IMR-90 (cell line): ENCODE data around the gene COL23A1. TPM values are rescaled to one million over a fixed set of nuclear protein-coding genes. Genes with fewer than 3 reads are reported as not detected.

Experiments
- ATAC-seq: fragments of 200-7000 bp; cut with Tn5 transposase; 2 replicates; pipeline ENCODE4 v1.9.1; 2020; ENCODE audit warnings: low read depth, mild to moderate bottlenecking, moderate library complexity
- BruUV-seq: library from RNA; stranded (reverse); fragments of 400-500 nt; replicated peaks from 2 replicates; lab custom pipeline; 2021; lab: Mats Ljungman, UMichigan
- CTCF ChIA-PET: fragments of 300-600 bp; formaldehyde crosslinking; extraction: SDS; loops from one replicate; lab custom pipeline; 2021; ENCODE audit warnings: antibody characterized with exemption; lab: Yijun Ruan, JAX
- POLR2A ChIA-PET: fragments of 300-600 bp; sonication (Branson Sonifier 250); formaldehyde crosslinking; loops from one replicate; lab custom pipeline; 2022; ENCODE audit warnings: antibody characterized with exemption; ENCODE audit not compliant: unreplicated experiment; lab: Charles Lee
- DNase-seq: peaks from one replicate; pipeline ENCODE4 v3.0.0; 2013
- H2AFZ ChIP-seq: replicated peaks from 2 replicates; pipeline ENCODE3; 2013; ENCODE audit warnings: low read length, mild to moderate bottlenecking; ENCODE audit not compliant: poor library complexity
- H2AK5ac ChIP-seq: 2 replicates; pipeline ENCODE4 v1.6.1; 2013; ENCODE audit warnings: low read depth, low read length, inconsistent platforms
- H2AK9ac ChIP-seq: replicated peaks from 2 replicates; pipeline ENCODE3; 2013; ENCODE audit warnings: mild to moderate bottlenecking, low read depth, low read length, moderate library complexity; ENCODE audit not compliant: poor library complexity
- H2BK120ac ChIP-seq: 2 replicates; pipeline ENCODE4 v1.6.1; 2013; ENCODE audit warnings: low read depth, low read length, inconsistent platforms
- H2BK15ac ChIP-seq: 3 replicates; pipeline ENCODE4 v1.6.1; 2013; ENCODE audit warnings: low read depth, low read length, inconsistent platforms
- H2BK20ac ChIP-seq: 2 replicates; pipeline ENCODE4 v1.6.1; 2013; ENCODE audit warnings: low read depth, mild to moderate bottlenecking, inconsistent platforms, low read length, moderate library complexity
- H2BK5ac ChIP-seq: 2 replicates; pipeline ENCODE4 v1.6.1; 2013; ENCODE audit warnings: mild to moderate bottlenecking, low read depth, low read length, inconsistent platforms; ENCODE audit not compliant: poor library complexity, severe bottlenecking
- H3K14ac ChIP-seq: replicated peaks from 2 replicates; pipeline ENCODE4 v1.6.1; 2013; ENCODE audit warnings: low read depth, low read length, inconsistent platforms
- H3K18ac ChIP-seq: 2 replicates; pipeline ENCODE4 v1.6.1; 2013; ENCODE audit warnings: low read depth, low read length, control low read depth
- H3K23ac ChIP-seq: 2 replicates; pipeline ENCODE4 v1.6.1; 2013; ENCODE audit warnings: low read depth, low read length, inconsistent platforms
- H3K27ac ChIP-seq: 2 replicates; pipeline ENCODE4 v1.5.1; 2013; ENCODE audit warnings: mild to moderate bottlenecking, control low read depth, low read length; ENCODE audit not compliant: insufficient read depth
- H3K27me3 ChIP-seq: 2 replicates; pipeline ENCODE4 v1.6.1; 2013; ENCODE audit warnings: low read length; ENCODE audit not compliant: control insufficient read depth, insufficient read depth
- H3K36me3 ChIP-seq: 2 replicates; pipeline ENCODE4 v1.6.1; 2013; ENCODE audit warnings: low read length, mixed read lengths; ENCODE audit not compliant: control insufficient read depth, insufficient read depth
- H3K4ac ChIP-seq: 2 replicates; pipeline ENCODE4 v1.6.1; 2013; ENCODE audit warnings: low read depth, low read length, inconsistent platforms
- H3K4me1 ChIP-seq: 2 replicates; pipeline ENCODE4 v1.6.1; 2013; ENCODE audit warnings: low read length, mixed read lengths; ENCODE audit not compliant: control insufficient read depth, insufficient read depth
- H3K4me2 ChIP-seq: 2 replicates; pipeline ENCODE4 v1.6.1; 2013; ENCODE audit warnings: low read depth, mild to moderate bottlenecking, control low read depth, low read length, moderate library complexity
- H3K4me3 ChIP-seq: 2 replicates; pipeline ENCODE4 v1.5.1; 2013; ENCODE audit warnings: low read depth, mild to moderate bottlenecking, control low read depth, low read length, moderate library complexity; ENCODE audit not compliant: insufficient read depth
- H3K56ac ChIP-seq: 2 replicates; pipeline ENCODE4 v1.6.1; 2013; ENCODE audit warnings: low read length, inconsistent platforms; ENCODE audit not compliant: insufficient read depth; ENCODE audit errors: extremely low read depth
- H3K79me1 ChIP-seq, 2 experiments: 2 replicates each; pipeline ENCODE4 v1.6.1; 2013; ENCODE audit warnings: low read length in 2 of 2, inconsistent platforms in 1 of 2, low read depth in 1 of 2
- H3K9ac ChIP-seq: 2 replicates; pipeline ENCODE4 v1.6.1; 2013; ENCODE audit warnings: low read depth, low read length, control low read depth
- H3K9me1 ChIP-seq: 2 replicates; pipeline ENCODE4 v1.6.1; 2013; ENCODE audit warnings: low read length, inconsistent platforms; ENCODE audit not compliant: insufficient read depth
- H3K9me3 ChIP-seq: 2 replicates; pipeline ENCODE4 v1.6.1; 2013; ENCODE audit warnings: low read length; ENCODE audit not compliant: control insufficient read depth, insufficient read depth
- H4K20me1 ChIP-seq: 2 replicates; pipeline ENCODE4 v1.6.1; 2013; ENCODE audit warnings: low read length, inconsistent platforms; ENCODE audit not compliant: insufficient read depth
- H4K5ac ChIP-seq: 2 replicates; pipeline ENCODE4 v1.6.1; 2013; ENCODE audit warnings: mild to moderate bottlenecking, low read depth, low read length, control low read depth
- H4K8ac ChIP-seq, 2 experiments: 2 replicates each; pipeline ENCODE4 v1.6.1; 2013; ENCODE audit warnings: low read depth in 2 of 2, low read length in 2 of 2, control low read depth in 1 of 2, inconsistent platforms in 1 of 2
- H4K91ac ChIP-seq: 2 replicates; pipeline ENCODE4 v1.6.1; 2013; ENCODE audit warnings: low read depth, low read length, inconsistent platforms; ENCODE audit not compliant: insufficient read depth
- CEBPB ChIP-seq: IDR thresholded peaks from 2 replicates; pipeline ENCODE4 v1.6.1; 2012; ENCODE audit warnings: low read depth, low read length, improper control_type of control experiment
- CHD1 ChIP-seq: IDR thresholded peaks from 2 replicates; pipeline ENCODE4 v1.6.1; 2012; ENCODE audit warnings: low read depth, low read length, improper control_type of control experiment
- FOS ChIP-seq: fragments of 150-350 bp; IDR thresholded peaks from 2 replicates; pipeline ENCODE4 v1.6.1; 2016; ENCODE audit warnings: low read depth, low read length
- MAZ ChIP-seq: IDR thresholded peaks from 2 replicates; pipeline ENCODE4 v1.6.1; 2012; ENCODE audit warnings: low read depth, mild to moderate bottlenecking, low read length, improper control_type of control experiment, moderate library complexity, borderline replicate concordance
- POLR2A ChIP-seq: IDR thresholded peaks from 2 replicates; pipeline ENCODE4 v1.6.1; 2012; ENCODE audit warnings: mild to moderate bottlenecking, low read depth, low read length
- RAD21 ChIP-seq: IDR thresholded peaks from 2 replicates; pipeline ENCODE4 v1.6.1; 2012; ENCODE audit warnings: low read length, improper control_type of control experiment
- RCOR1 ChIP-seq: IDR thresholded peaks from 2 replicates; pipeline ENCODE4 v1.6.1; 2012; ENCODE audit warnings: mild to moderate bottlenecking, low read length, improper control_type of control experiment; ENCODE audit not compliant: insufficient replicate concordance
- WGBS, 2 experiments: methylation state at CpG; one replicate each; pipeline versions ENCODE4 v1.1.5 to v1.1.7; 2013; ENCODE audit warnings: missing lambda C conversion rate in 2 of 2; ENCODE audit not compliant: insufficient read length in 1 of 2; ENCODE audit errors: extremely low coverage in 2 of 2; 5-methylcytosine and 5-hydroxymethylcytosine counted together
- dilution Hi-C: fragments of 300-500 bp; cut with HindIII; formaldehyde crosslinking; loops from one replicate; pipeline ENCODE4 v1.14.3; 2018; ENCODE audit warnings: low sequenced_read_pairs; ENCODE audit not compliant: unreplicated experiment
- in situ Hi-C: fragments of 300-500 bp; cut with MboI; formaldehyde crosslinking; loops from 3 replicates; pipeline ENCODE4 v1.14.3; 2019; ENCODE audit warnings: low sequenced_read_pairs, inconsistent platforms, mixed read lengths
- intact Hi-C: fragments of 100-400 bp; cut with micrococcal nuclease; formaldehyde crosslinking; loops from 2 replicates; pipeline ENCODE4 v1.10.0; 2022
- polyA plus RNA-seq, 3 experiments: library from polyadenylated mRNA; depleted of rRNA; stranded (reverse); fragments of >200 nt; gene quantifications; 2 replicates each; pipeline ENCODE4 v1.2.3, GENCODE V29; 2012; ENCODE audit warnings: low replicate concordance in 1 of 3
- total RNA-seq: library from RNA; depleted of rRNA; stranded (reverse); fragments of >200 nt; gene quantifications from 2 replicates; pipeline ENCODE4 v1.2.3, GENCODE V29; 2012
- TF ChIP-seq, protein P1 (sequence below): fragments of 150-350 bp; IDR thresholded peaks from 2 replicates; pipeline ENCODE4 v1.6.1; 2017; ENCODE audit warnings: mild to moderate bottlenecking, antibody characterized with exemption, low read length, low read depth
- TF ChIP-seq, protein P2 (sequence below): conservative IDR thresholded peaks from 2 replicates; pipeline ENCODE4 v1.5.1; 2012; ENCODE audit warnings: mild to moderate bottlenecking, low read depth, low read length, improper control_type of control experiment

The COL23A1 gene
- total and polyA plus RNA-seq, 2 of the 4 experiments (the other 2 are of a cell fraction) = not detected

GRCh38 chr5:178205749-178206047 is 384.5 kb downstream of the COL23A1 start:
- H2AK5ac ChIP-seq = no peak overlapping the region
- peak overlapping the region; percentile 11 for H3K14ac ChIP-seq
- peaks cover 23% of the 10 kb centered on the region for H3K9me1 ChIP-seq
- peaks cover 53% of the 10 kb centered on the region for H4K20me1 ChIP-seq
- H2BK20ac ChIP-seq = no peak overlapping the region
- H3K9me3 ChIP-seq = no peaks in the 10 kb centered on the region
- H3K4me2 ChIP-seq = peak overlapping the region; percentile 84
- in situ Hi-C loops (no loop called here), intact Hi-C loops (no loop called here), dilution Hi-C loops (no loop called here)
- no peak overlapping the region for H3K56ac ChIP-seq
- peak overlapping the region; percentile 51 for H3K9ac ChIP-seq
- no peak overlapping the region for H2AK9ac ChIP-seq
- no peak overlapping the region for H4K8ac ChIP-seq
- H3K79me1 ChIP-seq = peaks cover 18 to 57% of the 10 kb centered on the region in 2 experiments; a peak in 3 of 4 replicates
- H3K4ac ChIP-seq = no peak overlapping the region
- peak overlapping the region; percentile 70 for H3K4me3 ChIP-seq
- CTCF ChIA-PET = interaction anchor here (1.4 kb wide), 1 partner anchor 9 kb away, joined by 3 read pairs; no protein-coding TSS in a partner anchor
- TF ChIP-seq, protein P1, sequence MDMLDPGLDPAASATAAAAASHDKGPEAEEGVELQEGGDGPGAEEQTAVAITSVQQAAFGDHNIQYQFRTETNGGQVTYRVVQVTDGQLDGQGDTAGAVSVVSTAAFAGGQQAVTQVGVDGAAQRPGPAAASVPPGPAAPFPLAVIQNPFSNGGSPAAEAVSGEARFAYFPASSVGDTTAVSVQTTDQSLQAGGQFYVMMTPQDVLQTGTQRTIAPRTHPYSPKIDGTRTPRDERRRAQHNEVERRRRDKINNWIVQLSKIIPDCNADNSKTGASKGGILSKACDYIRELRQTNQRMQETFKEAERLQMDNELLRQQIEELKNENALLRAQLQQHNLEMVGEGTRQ = no peak
- TF ChIP-seq POLR2A (no peak), RAD21 (no peak), FOS (no peak), RCOR1 (no peak), CHD1 (no peak), MAZ (no peak), CEBPB (no peak)
- TF ChIP-seq, protein P2, sequence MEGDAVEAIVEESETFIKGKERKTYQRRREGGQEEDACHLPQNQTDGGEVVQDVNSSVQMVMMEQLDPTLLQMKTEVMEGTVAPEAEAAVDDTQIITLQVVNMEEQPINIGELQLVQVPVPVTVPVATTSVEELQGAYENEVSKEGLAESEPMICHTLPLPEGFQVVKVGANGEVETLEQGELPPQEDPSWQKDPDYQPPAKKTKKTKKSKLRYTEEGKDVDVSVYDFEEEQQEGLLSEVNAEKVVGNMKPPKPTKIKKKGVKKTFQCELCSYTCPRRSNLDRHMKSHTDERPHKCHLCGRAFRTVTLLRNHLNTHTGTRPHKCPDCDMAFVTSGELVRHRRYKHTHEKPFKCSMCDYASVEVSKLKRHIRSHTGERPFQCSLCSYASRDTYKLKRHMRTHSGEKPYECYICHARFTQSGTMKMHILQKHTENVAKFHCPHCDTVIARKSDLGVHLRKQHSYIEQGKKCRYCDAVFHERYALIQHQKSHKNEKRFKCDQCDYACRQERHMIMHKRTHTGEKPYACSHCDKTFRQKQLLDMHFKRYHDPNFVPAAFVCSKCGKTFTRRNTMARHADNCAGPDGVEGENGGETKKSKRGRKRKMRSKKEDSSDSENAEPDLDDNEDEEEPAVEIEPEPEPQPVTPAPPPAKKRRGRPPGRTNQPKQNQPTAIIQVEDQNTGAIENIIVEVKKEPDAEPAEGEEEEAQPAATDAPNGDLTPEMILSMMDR = no peak
- no peak overlapping the region for H4K91ac ChIP-seq
- 0% methylated on average over 2 of the region's 5 CpGs; no CpG with 5 or more reads in 1 of the 2 experiments for WGBS, 2 experiments
- no peak for DNase-seq
- peaks cover 44% of the 10 kb centered on the region for H3K36me3 ChIP-seq
- POLR2A ChIA-PET = no interaction called here
- H3K27me3 ChIP-seq = no peaks in the 10 kb centered on the region
- H3K18ac ChIP-seq = no peak overlapping the region
- no peak overlapping the region for H2AFZ ChIP-seq
- no peak overlapping the region for H4K5ac ChIP-seq
- peak overlapping the region; percentile 96 for H3K23ac ChIP-seq
- H3K27ac ChIP-seq = peak overlapping the region; percentile 1; the same call in 1 of the 2 replicates
- H2BK15ac ChIP-seq = no peak overlapping the region
- no TSS peak for BruUV-seq
- ATAC-seq = no peak
- no peak overlapping the region for H2BK5ac ChIP-seq
- no peak overlapping the region for H2BK120ac ChIP-seq
- H3K4me1 ChIP-seq = peaks cover 11% of the 10 kb centered on the region
